Measurements from ENCODE around the gene PTPN2.

PTPN2 gene

GRCh38 chr18:12857991-12858544, 26.0 kb downstream of the PTPN2 start:
- DNase-seq (ENCODE audit: low spot score) = no peak

DNA sequence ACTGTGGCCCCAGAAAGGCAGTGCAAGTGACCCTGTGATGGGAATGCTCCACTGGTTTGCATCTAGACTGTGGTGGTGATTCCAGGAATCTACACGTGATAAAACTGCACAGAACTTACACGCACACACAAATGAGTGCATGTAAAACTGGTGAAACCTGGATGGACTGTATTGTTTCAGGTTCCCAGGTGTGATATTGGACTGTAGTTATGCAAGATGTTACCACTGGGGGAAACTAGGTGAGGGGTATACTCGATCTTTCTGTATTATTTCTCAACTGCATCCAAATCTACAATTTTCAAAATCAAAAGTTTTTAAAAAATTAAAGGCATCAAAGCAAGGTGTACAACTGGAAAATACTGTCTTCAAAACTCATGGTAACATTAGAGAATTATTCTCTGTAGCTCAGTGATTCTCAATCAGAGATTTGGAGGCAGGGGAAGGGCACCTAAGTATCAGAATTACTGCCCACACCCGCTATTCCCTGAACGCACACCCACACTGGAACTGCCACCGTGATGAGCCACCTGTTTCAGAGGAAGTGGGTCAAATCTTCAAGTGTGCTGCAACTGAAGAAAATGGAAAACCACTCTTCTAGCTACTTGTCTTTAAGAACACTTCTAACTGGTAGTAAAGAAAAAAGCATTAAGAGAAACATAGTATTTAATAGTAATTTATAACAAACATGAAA, 26.7 kb downstream of the PTPN2 start:
- DNase-seq (ENCODE audit: low spot score) = no peak

DNA sequence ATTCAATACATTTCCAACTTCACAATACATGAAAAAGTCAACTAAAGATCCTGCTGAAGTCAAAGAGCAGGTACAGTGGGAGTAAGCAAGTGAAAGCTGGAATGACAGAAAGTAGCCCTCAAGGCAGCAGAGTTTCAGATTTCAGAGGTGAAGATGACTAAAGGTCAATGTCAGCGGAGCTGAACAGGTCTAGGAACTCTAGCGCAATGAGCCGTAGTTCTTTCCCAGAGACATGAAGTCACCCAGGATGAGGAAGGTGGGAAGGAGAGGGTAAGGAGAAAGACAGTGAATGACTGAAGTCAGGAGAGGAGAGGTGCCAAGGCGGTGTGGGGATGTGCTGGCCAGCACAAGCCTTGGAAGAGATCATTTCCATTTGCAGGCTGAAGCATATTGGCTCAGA, 28.1 kb downstream of the PTPN2 start:
- no peak for DNase-seq (ENCODE audit: low spot score)

GRCh38 chr18:12852566-12853315, 31.3 kb downstream of the PTPN2 start:
- DNase-seq (ENCODE audit: low spot score) = no peak

GRCh38 chr18:12851716-12852115, 32.3 kb downstream of the PTPN2 start:
- no peak for DNase-seq (ENCODE audit: low spot score)

- no peak for DNase-seq (ENCODE audit: low spot score)
Observed at GRCh38 chr18:12849548-12849947, 34.5 kb downstream of the PTPN2 start.

DNA sequence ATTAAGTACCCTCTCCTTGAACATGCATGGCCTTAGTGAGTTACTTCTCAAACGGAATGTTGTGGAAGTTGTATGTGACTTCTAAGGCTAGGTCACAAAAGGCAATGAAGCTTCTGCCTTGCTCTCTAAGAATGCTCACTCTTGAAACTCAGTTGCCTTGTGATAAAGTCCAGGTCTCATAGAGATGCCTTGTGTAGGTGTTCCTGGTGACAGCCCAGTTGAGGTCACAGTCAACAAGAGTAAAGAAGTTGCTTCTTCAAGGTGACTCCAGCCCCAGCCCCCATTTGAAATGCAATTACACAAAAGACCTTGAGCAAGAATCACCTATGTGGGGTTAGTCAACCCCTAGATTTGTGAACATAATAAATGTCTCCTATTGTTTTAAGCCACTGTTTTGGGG, 35.6 kb downstream of the PTPN2 start:
- DNase-seq (ENCODE audit: low spot score) = no peak

GRCh38 chr18:12844391-12844790, 39.6 kb downstream of the PTPN2 start:
- DNase-seq (ENCODE audit: low spot score) = no peak

GRCh38 chr18:12843420-12844350, 40.4 kb downstream of the PTPN2 start:
- no peak for DNase-seq (ENCODE audit: low spot score)

- DNase-seq (ENCODE audit: low spot score) = no peak
Observed at GRCh38 chr18:12842459-12843380, 41.3 kb downstream of the PTPN2 start.

- DNase-seq (ENCODE audit: low spot score) = no peak
Observed at GRCh38 chr18:12841070-12841469, 43.0 kb downstream of the PTPN2 start.

DNA sequence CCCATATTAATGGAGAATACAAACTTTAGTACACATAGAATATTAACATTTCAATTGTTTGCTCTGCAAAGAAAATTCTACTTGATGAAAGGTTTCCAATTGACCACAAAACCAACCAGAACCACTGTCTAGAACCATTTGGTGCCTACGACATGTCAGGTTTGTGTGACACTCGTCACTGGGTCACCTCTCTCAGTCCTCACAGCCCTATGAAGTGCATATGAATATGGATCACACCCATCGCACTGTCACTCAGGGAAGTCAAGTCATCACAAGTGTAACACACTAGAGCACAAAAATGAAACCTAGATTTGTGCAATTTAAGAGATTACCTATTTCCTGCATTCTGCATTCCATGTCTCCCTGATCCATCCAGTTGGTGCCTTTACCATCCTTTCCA, 43.7 kb downstream of the PTPN2 start:
- DNase-seq (ENCODE audit: low spot score) = no peak

DNA sequence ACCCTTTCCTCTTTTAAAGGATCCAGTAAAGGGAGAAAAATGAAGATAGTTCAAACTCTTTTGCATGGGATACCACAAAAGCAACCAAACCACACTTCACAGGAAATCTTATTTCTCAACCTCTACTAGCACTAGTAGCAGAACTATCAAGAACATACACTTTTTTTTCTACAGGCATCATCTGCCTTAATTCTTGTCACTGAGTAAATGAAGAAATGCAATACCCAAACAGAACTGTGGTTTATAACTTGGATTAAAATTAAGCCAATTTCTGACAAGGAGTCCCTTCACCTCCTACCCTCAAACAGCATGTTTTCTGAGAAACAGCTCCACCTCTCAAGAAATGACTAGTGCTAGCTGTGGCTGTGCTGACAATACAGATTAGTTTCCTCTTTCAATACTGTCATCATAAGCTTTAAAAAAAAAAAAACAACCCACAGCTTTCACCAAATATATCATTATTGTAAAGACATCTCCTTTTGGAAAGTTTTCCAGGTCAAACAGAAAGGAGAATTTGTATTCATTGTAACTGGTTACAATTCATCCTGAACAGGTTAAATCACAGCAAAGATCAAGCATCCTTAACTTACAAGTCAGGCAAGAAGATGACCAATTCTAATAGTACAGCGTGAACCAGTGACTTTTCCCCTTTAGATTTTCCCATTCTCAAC, 44.4 kb downstream of the PTPN2 start:
- peak; percentile 56 for DNase-seq (ENCODE audit: low spot score)

DNA sequence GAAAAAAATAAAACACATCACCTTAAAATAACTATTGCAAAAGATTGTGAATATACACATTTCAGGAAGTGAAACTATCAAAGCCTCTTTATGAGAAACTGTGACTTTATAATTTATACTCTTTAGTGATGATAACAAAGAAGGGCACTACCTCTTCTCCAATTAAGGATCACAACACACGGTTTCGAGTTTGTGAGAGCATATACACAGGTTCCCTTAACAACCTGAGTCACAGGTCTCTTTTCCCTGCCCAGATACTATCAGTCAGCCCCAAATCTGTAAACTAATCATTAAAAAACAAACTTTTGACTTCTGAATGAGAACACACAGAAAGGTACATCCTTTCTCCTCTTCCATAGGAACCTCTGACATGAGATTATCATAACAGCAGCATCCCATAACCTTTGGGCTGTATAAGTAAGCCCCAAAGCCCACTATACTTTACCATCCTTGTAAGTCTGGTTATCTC, 44.9 kb downstream of the PTPN2 start:
- peak; percentile 22 for DNase-seq (ENCODE audit: low spot score)

GRCh38 chr18:12838178-12838634, 45.8 kb downstream of the PTPN2 start:
- DNase-seq (ENCODE audit: low spot score) = no peak

DNA sequence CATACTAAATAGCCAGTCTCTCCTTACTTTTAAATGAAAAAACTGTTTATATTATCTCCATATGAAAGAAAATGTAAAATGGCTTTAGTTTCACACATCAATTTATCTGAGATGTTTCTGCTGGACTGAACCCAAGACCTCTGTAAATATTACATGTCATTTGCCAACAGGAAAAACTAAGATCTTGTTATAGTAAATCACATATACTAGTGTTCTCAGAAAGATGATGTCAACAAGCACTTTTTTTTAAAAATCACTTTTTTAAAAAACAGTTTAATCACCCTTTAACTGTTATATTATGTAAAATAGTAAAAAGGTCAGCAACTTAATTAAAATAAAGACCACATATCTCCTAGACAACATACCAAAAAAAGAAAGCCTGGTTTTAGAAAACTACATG, 46.3 kb downstream of the PTPN2 start:
- no peak for DNase-seq (ENCODE audit: low spot score)

DNA sequence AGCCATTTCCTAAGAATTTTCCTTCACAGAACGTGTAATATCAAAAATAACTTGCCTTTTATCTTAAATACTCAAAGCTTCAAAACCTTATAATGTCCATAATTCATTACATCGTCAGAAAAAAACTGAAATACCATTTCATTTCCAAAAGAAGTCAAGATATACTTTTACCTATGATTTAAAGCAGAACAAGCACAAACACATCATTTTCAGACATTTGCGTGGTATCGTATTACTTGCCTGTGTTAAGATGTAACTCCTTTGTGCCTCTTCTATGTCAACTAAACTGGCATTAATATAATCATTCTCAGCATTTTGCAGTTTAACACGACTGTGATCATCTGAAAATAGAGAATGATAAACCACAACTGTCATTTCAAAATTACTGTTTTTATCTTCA, 47.5 kb downstream of the PTPN2 start:
- DNase-seq (ENCODE audit: low spot score) = no peak

GRCh38 chr18:12828116-12829051, 55.7 kb downstream of the PTPN2 start:
- DNase-seq (ENCODE audit: low spot score) = no peak

GRCh38 chr18:12827588-12827987, 56.4 kb downstream of the PTPN2 start:
- no peak for DNase-seq (ENCODE audit: low spot score)

All from pons (tissue), 1 donor.